RWPE2 (cell line): Measurements from ENCODE around the gene NRIP3.

ENCODE experiments used
- ATAC-seq: fragments of 200-7000 bp; cut with Tn5 transposase; 3 replicates; pipeline ENCODE4 v1.9.1; 2021; ENCODE audit warnings: low read depth
- DNase-seq: peaks from one replicate; pipeline ENCODE4 v3.0.0-alpha.2; 2020; ENCODE audit warnings: low spot score
- H3K27ac ChIP-seq: fragments of 450-650 bp; 2 replicates; pipeline ENCODE4 v1.5.1; 2017; ENCODE audit warnings: mild to moderate bottlenecking; ENCODE audit not compliant: poor library complexity, severe bottlenecking
- H3K27me3 ChIP-seq: fragments of 250-450 bp; sonication (Bioruptor Pico); 2 replicates; pipeline ENCODE4 v1.5.1; 2021; ENCODE audit warnings: mild to moderate bottlenecking, moderate library complexity; ENCODE audit not compliant: insufficient read depth, poor library complexity, severe bottlenecking
- H3K36me3 ChIP-seq: fragments of 250-450 bp; sonication (Bioruptor Pico); 2 replicates; pipeline ENCODE4 v1.5.1; 2020; ENCODE audit warnings: low read depth, mild to moderate bottlenecking, moderate library complexity
- H3K4me1 ChIP-seq: fragments of 250-450 bp; sonication (Bioruptor Pico); 2 replicates; pipeline ENCODE4 v1.5.1; 2021; ENCODE audit warnings: mild to moderate bottlenecking, moderate library complexity; ENCODE audit not compliant: insufficient read depth, poor library complexity, severe bottlenecking
- H3K4me3 ChIP-seq: fragments of 250-450 bp; sonication (Bioruptor Pico); 2 replicates; pipeline ENCODE4 v1.5.1; 2021; ENCODE audit warnings: mild to moderate bottlenecking, moderate library complexity; ENCODE audit not compliant: severe bottlenecking
- H3K9me3 ChIP-seq: fragments of 250-450 bp; sonication (Bioruptor Pico); 2 replicates; pipeline ENCODE4 v1.5.1; 2021; ENCODE audit warnings: mild to moderate bottlenecking, moderate library complexity; ENCODE audit not compliant: severe bottlenecking
- CTCF ChIP-seq: fragments of 450-650 bp; IDR thresholded peaks from one replicate; pipeline ENCODE4 v1.5.1; 2017; ENCODE audit warnings: mild to moderate bottlenecking, moderate library complexity; ENCODE audit not compliant: poor library complexity, severe bottlenecking

The NRIP3 gene

GRCh38 chr11:9028581-9028980 lies 24.8 kb upstream of the NRIP3 start:
- H3K36me3 ChIP-seq: no peaks in the 10 kb centered on the region
- no peak overlapping the region for H3K27ac ChIP-seq
- no peaks in the 10 kb centered on the region for H3K9me3 ChIP-seq
- DNase-seq (no peak), ATAC-seq (no peak)
- H3K4me1 ChIP-seq: no peaks in the 10 kb centered on the region
- H3K27me3 ChIP-seq: no peaks in the 10 kb centered on the region
- no peak overlapping the region for H3K4me3 ChIP-seq
- TF ChIP-seq CTCF: no peak

GRCh38 chr11:9025101-9025850 lies 21.5 kb upstream of the NRIP3 start:
- DNase-seq (no peak), ATAC-seq (no peak)
- Histone ChIP-seq H3K9me3 (no peaks in the 10 kb centered on the region), H3K36me3 (no peaks in the 10 kb centered on the region), H3K27ac (no peak overlapping the region), H3K27me3 (no peaks in the 10 kb centered on the region), H3K4me3 (no peak overlapping the region), H3K4me1 (no peaks in the 10 kb centered on the region)
- TF ChIP-seq CTCF: no peak

GRCh38 chr11:9022961-9023680 lies 19.3 kb upstream of the NRIP3 start:
- TF ChIP-seq CTCF: no peak

GRCh38 chr11:9020916-9021315 lies 17.1 kb upstream of the NRIP3 start:
- no peaks in the 10 kb centered on the region for H3K4me1 ChIP-seq
- DNase-seq (no peak), ATAC-seq (no peak)
- no peaks in the 10 kb centered on the region for H3K9me3 ChIP-seq
- H3K27ac ChIP-seq: no peak overlapping the region
- TF ChIP-seq CTCF: no peak
- H3K27me3 ChIP-seq: no peaks in the 10 kb centered on the region
- no peak overlapping the region for H3K4me3 ChIP-seq
- no peaks in the 10 kb centered on the region for H3K36me3 ChIP-seq

More at GRCh38 chr11:9022961-9023680, 19.3 kb upstream of the NRIP3 start:
- no peaks in the 10 kb centered on the region for H3K4me1 ChIP-seq
- no peak for DNase-seq
- ATAC-seq: no peak
- no peaks in the 10 kb centered on the region for H3K36me3 ChIP-seq
- no peak overlapping the region for H3K4me3 ChIP-seq
- no peaks in the 10 kb centered on the region for H3K9me3 ChIP-seq
- no peaks in the 10 kb centered on the region for H3K27me3 ChIP-seq
- no peak overlapping the region for H3K27ac ChIP-seq

GRCh38 chr11:9019861-9020260 lies 16.1 kb upstream of the NRIP3 start:
- no peaks in the 10 kb centered on the region for H3K36me3 ChIP-seq
- H3K4me1 ChIP-seq: no peaks in the 10 kb centered on the region
- DNase-seq (no peak), ATAC-seq (no peak)
- H3K9me3 ChIP-seq: no peaks in the 10 kb centered on the region
- no peaks in the 10 kb centered on the region for H3K27me3 ChIP-seq
- no peak for TF ChIP-seq CTCF
- no peak overlapping the region for H3K27ac ChIP-seq
- no peak overlapping the region for H3K4me3 ChIP-seq
